HG03571 (cell line): ENCODE results near the gene EYS.

Experiments
- ATAC-seq: cut with Tn5 transposase; IDR thresholded peaks from one replicate; pipeline ENCODE4 v1.9.1; 2021; ENCODE audit not compliant: unreplicated experiment

Gene EYS

GRCh38 chr6:65707126-65707826 lies at the start of gene EYS:
TSS of gene EYS (minus strand) at chr6:65707226. CDS start at chr6:65495410, 211,816 bp downstream.
- no peak for ATAC-seq

GRCh38 chr6:65746302-65746701 lies 39.3 kb upstream of the EYS start:
- no peak for ATAC-seq

GRCh38 chr6:65745614-65746013 lies 38.6 kb upstream of the EYS start:
- ATAC-seq = no peak

- ATAC-seq = no peak
These were observed 22.0 kb upstream of the EYS start for GRCh38 chr6:65728879-65729479.

- no peak for ATAC-seq
These were observed 12.1 kb upstream of the EYS start for GRCh38 chr6:65719101-65719500.

- no peak for ATAC-seq
These were observed 4.5 kb upstream of the EYS start for GRCh38 chr6:65711531-65711930.

- no peak for ATAC-seq
These were observed 2.2 kb upstream of the EYS start for GRCh38 chr6:65709099-65709830.

- no peak for ATAC-seq
These were observed 1.1 kb upstream of the EYS start for GRCh38 chr6:65708162-65708561.

GRCh38 chr6:65706436-65706835 lies 590 bp downstream of the EYS start:
- ATAC-seq = no peak

GRCh38 chr6:65701325-65701724 lies 5.7 kb downstream of the EYS start:
- ATAC-seq = no peak

GRCh38 chr6:65700561-65700960 lies 6.5 kb downstream of the EYS start:
- ATAC-seq = no peak

- ATAC-seq = no peak
These were observed 14.9 kb downstream of the EYS start for GRCh38 chr6:65692109-65692508.

GRCh38 chr6:65680232-65680631 lies 26.8 kb downstream of the EYS start:
- ATAC-seq = no peak

GRCh38 chr6:65671922-65672321 lies 35.1 kb downstream of the EYS start:
- no peak for ATAC-seq

- ATAC-seq = no peak
These were observed 38.9 kb downstream of the EYS start for GRCh38 chr6:65667916-65668656.

- ATAC-seq = no peak
These were observed 56.9 kb downstream of the EYS start for GRCh38 chr6:65650086-65650485.

GRCh38 chr6:65649392-65649791 lies 57.6 kb downstream of the EYS start:
- no peak for ATAC-seq

- ATAC-seq = no peak
These were observed 60.5 kb downstream of the EYS start for GRCh38 chr6:65646544-65646943.

GRCh38 chr6:65642776-65643175 lies 64.2 kb downstream of the EYS start:
- no peak for ATAC-seq

GRCh38 chr6:65638047-65638831 lies 68.8 kb downstream of the EYS start:
- ATAC-seq = no peak
